Smooth muscle cell (in vitro differentiated cells): ENCODE data around the gene EIF2B2. TPM values are rescaled to one million over a fixed set of nuclear protein-coding genes. Genes with fewer than 3 reads are reported as not detected.

Experiments used
- DNase-seq: peaks from one replicate; lab custom pipeline; 2025; ENCODE audit not compliant: unreplicated experiment; lab: John Stamatoyannopoulos, UW
- H2AFZ ChIP-seq: fragments of 200-600 bp; sonication (generic); 2 replicates; pipeline ENCODE4 v1.6.0; 2016; ENCODE audit warnings: antibody characterized with exemption, low read depth, mild to moderate bottlenecking
- H3F3A ChIP-seq: fragments of 200-600 bp; sonication (generic); 2 replicates; pipeline ENCODE4 v1.6.0; 2017; ENCODE audit warnings: antibody characterized with exemption, low read depth
- H3K27ac ChIP-seq: fragments of 200-600 bp; sonication (generic); 2 replicates; pipeline ENCODE4 v1.5.1; 2016; ENCODE audit warnings: low read depth, mild to moderate bottlenecking
- H3K27me3 ChIP-seq: fragments of 200-600 bp; sonication (generic); 2 replicates; pipeline ENCODE4 v1.6.1; 2016; ENCODE audit warnings: low read depth, mild to moderate bottlenecking
- H3K36me3 ChIP-seq: fragments of 200-600 bp; sonication (generic); 2 replicates; pipeline ENCODE4 v1.5.1; 2016; ENCODE audit warnings: low read depth
- H3K4me1 ChIP-seq: fragments of 200-600 bp; sonication (generic); 2 replicates; pipeline ENCODE4 v1.5.1; 2016; ENCODE audit warnings: low read depth
- H3K4me2 ChIP-seq: fragments of 200-600 bp; sonication (generic); 2 replicates; pipeline ENCODE4 v1.6.0; 2016; ENCODE audit warnings: mild to moderate bottlenecking
- H3K4me3 ChIP-seq: fragments of 200-600 bp; sonication (generic); 2 replicates; pipeline ENCODE4 v1.5.1; 2016; ENCODE audit warnings: mild to moderate bottlenecking
- H3K79me2 ChIP-seq: fragments of 200-600 bp; sonication (generic); 2 replicates; pipeline ENCODE4 v1.6.0; 2016; ENCODE audit warnings: low read depth, mild to moderate bottlenecking
- H3K9ac ChIP-seq: fragments of 200-600 bp; sonication (generic); 2 replicates; pipeline ENCODE4 v1.6.0; 2016; ENCODE audit warnings: low read depth
- H3K9me3 ChIP-seq: fragments of 200-600 bp; sonication (generic); replicated peaks from 2 replicates; pipeline ENCODE4 v1.5.1; 2016; ENCODE audit warnings: low read depth
- H4K20me1 ChIP-seq: fragments of 200-600 bp; sonication (generic); 2 replicates; pipeline ENCODE4 v1.6.0; 2016; ENCODE audit warnings: low read depth
- WGBS: methylation state at CpG from one replicate; pipeline ENCODE4 v1.1.7; 2016; ENCODE audit warnings: low lambda C conversion rate; 5-methylcytosine and 5-hydroxymethylcytosine counted together
- polyA plus RNA-seq: library from polyadenylated mRNA; unstranded; fragments of >200 nt; fragmentation: Nextera tagmentation; extraction: Ambion mirVana; gene quantifications from 2 replicates; pipeline ENCODE4 v1.2.1, GENCODE V29; 2016
- total RNA-seq: library from RNA; depleted of rRNA; stranded (reverse); fragments of >200 nt; gene quantifications from 2 replicates; pipeline ENCODE4 v1.2.3, GENCODE V29; 2014
- TF ChIP-seq, protein P1 (sequence below): fragments of 200-600 bp; sonication (generic); IDR thresholded peaks from 2 replicates; pipeline ENCODE4 v1.5.1; 2017; ENCODE audit warnings: borderline replicate concordance, mild to moderate bottlenecking, antibody characterized with exemption; ENCODE audit not compliant: insufficient read depth, poor library complexity, severe bottlenecking

Gene EIF2B2
- total and polyA plus RNA-seq, 2 experiments from 2014 or later: 38.0 to 71.2 TPM

DNA sequence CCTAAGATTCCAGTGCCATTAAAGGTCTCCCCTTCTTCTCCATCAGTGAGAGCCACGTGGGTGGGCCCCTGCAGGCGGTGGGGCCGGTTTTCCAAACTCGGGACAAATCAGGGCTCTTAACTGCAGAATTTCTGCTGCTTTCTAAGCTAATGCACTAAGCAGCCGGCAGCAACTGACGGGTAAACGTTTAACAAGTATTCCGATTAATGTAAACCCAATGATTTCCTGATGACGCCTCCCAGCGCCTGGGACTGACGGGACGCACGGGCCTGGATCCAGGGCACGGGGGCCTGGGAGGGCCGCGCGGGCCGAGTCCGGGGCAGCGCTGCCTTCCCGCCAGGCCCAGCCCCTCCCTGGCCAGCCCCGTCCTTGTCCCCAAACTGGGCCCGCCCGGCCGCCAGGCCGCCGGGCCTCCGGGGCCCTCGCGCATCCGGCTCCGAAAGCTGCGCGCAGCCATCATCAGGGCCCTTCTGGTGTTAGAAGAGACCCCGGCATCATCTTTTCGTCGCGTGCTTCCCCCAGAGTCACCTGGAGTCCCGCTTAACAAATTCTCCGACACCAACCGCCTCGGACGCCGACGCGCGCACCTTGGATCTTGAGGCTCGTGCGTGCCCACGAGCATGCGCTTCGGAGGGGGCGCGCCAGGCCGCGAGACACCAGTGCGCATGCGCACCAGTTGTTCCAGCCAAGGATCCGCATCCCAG is 48.3 kb downstream of the EIF2B2 start, which contains the start of gene MLH3:
Gene MLH3, minus strand, starts transcription at position 616 of the 704 bp plus-strand sequence. CDS start 1,812 bp downstream, outside the sequence.
- no peaks in the 10 kb centered on the region for H4K20me1 ChIP-seq
- H3K27ac ChIP-seq: peak within 1 kb of the TSS; percentile 41
- no peaks in the 10 kb centered on the region for H3F3A ChIP-seq
- 2% methylated on average over 57 of the region's 59 CpGs for WGBS
- H2AFZ ChIP-seq: peak within 1 kb of the TSS; percentile 89
- H3K9me3 ChIP-seq: no peaks in the 10 kb centered on the region
- peak within 1 kb of the TSS; percentile 72 for H3K4me3 ChIP-seq
- peaks cover 4% of the 10 kb centered on the region for H3K4me1 ChIP-seq
- DNase-seq: peak; percentile 41
- no peaks in the 10 kb centered on the region for H3K27me3 ChIP-seq
- H3K4me2 ChIP-seq: peak within 1 kb of the TSS; percentile 89
- H3K9ac ChIP-seq: peak within 1 kb of the TSS; percentile 79
- TF ChIP-seq, protein P1, sequence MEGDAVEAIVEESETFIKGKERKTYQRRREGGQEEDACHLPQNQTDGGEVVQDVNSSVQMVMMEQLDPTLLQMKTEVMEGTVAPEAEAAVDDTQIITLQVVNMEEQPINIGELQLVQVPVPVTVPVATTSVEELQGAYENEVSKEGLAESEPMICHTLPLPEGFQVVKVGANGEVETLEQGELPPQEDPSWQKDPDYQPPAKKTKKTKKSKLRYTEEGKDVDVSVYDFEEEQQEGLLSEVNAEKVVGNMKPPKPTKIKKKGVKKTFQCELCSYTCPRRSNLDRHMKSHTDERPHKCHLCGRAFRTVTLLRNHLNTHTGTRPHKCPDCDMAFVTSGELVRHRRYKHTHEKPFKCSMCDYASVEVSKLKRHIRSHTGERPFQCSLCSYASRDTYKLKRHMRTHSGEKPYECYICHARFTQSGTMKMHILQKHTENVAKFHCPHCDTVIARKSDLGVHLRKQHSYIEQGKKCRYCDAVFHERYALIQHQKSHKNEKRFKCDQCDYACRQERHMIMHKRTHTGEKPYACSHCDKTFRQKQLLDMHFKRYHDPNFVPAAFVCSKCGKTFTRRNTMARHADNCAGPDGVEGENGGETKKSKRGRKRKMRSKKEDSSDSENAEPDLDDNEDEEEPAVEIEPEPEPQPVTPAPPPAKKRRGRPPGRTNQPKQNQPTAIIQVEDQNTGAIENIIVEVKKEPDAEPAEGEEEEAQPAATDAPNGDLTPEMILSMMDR: no peak
- H3K79me2 ChIP-seq: peaks cover 23% of the 10 kb centered on the region
- H3K36me3 ChIP-seq: no peaks in the 10 kb centered on the region

GRCh38 chr14:75051556-75051899 is 48.8 kb downstream of the EIF2B2 start:
- Histone ChIP-seq H3K4me3 (peak overlapping the region; percentile 72), H3K9me3 (no peaks in the 10 kb centered on the region), H3K9ac (peak overlapping the region; percentile 79), H3K27ac (peak overlapping the region; percentile 41), H3K36me3 (no peaks in the 10 kb centered on the region), H2AFZ (peak overlapping the region; percentile 89), H3F3A (no peaks in the 10 kb centered on the region), H4K20me1 (no peaks in the 10 kb centered on the region), H3K27me3 (no peaks in the 10 kb centered on the region), H3K4me1 (peaks cover 4% of the 10 kb centered on the region), H3K79me2 (peaks cover 21% of the 10 kb centered on the region), H3K4me2 (peak overlapping the region; percentile 89)
- WGBS: 36% methylated on average over 5 of the region's 5 CpGs
- TF ChIP-seq, protein P1: no peak
- no peak for DNase-seq

DNA sequence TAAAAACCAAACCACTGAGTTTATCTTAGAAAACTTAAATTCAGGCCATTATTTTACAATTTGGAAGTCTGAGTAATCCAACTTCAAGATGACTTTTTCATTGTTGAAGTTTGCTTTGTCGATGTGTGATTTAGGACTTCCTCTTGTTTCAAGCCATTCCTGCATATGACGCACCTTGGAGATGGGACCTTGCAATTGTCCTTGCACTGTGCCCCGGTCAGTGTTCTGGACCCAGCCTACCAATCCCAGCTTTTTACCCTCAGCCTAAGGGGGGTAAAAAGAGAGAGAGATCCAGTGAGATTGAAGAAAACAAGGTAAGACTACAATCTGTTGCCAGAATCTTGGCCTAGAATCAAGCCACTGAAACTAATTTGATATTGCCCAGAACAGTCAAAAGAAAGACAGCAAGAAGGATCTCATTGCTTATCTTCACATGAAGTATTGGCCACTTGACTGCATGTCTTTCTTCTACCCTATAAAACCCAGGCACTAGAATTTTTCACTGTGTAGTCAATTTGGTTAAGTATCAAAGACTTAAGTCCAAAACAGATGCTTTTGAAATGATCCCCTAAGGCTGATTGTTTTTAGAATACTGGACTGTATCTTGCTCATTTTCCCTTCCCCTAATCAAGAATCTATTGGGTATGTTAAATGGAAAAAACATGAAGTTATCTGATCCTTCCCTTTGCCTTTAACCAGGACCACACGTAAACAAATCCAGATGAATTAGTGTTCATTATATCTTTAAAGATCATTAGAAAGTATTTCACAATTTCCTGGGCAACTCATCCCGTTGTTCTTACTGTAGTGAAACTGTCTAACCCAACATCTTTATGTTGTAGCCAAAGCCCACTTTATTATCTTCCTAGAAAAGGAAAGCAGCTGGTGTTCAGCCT is 50.9 kb downstream of the EIF2B2 start:
- H3K27ac ChIP-seq: no peak overlapping the region

More for the DNA sequence above, 50.9 kb downstream of the EIF2B2 start:
- Histone ChIP-seq H3K4me3 (no peak overlapping the region), H3K27me3 (no peaks in the 10 kb centered on the region), H3K36me3 (no peaks in the 10 kb centered on the region), H3K79me2 (peaks cover 21% of the 10 kb centered on the region), H3K9ac (no peak overlapping the region), H3K9me3 (no peaks in the 10 kb centered on the region), H3F3A (no peaks in the 10 kb centered on the region), H4K20me1 (no peaks in the 10 kb centered on the region), H2AFZ (no peak overlapping the region), H3K4me1 (peaks cover 4% of the 10 kb centered on the region), H3K4me2 (no peak overlapping the region)
- TF ChIP-seq, protein P1: no peak
- 64% methylated on average over 5 of the region's 5 CpGs for WGBS
- no peak for DNase-seq
